Measurements from ENCODE around the gene CFTR. TPM values are rescaled to one million over a fixed set of nuclear protein-coding genes. Genes with fewer than 3 reads are reported as not detected.

The CFTR gene
- total RNA-seq, 4 donors from 2014 or later = 0.44 TPM; not detected in 3

DNA sequence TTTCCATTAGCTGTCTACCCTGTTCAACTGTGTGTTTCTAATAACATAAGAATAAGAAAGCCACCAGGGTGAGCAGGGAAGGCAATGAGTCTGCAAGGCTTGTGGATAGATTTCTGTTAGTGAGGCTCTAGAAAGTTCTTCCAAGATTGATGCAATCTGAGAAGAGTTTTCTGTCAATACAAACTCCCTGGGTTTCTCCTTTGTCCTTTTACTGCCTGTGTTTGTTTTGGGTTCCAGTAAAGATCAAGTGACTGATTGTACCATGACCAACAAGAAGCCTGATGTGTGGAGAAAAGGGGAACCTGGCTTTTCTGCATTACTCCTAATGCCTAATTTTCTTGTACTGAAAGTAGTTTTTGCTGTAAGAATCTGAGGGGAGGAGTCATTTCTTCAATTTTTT lies 139.9 kb downstream of the CFTR start:
- no peak overlapping the region for H3K4me3 ChIP-seq
- H3K4me1 ChIP-seq = no peaks in the 10 kb centered on the region
- no peaks in the 10 kb centered on the region for H3K9me3 ChIP-seq
- in situ Hi-C loops (cut with MboI; ENCODE audit: low sequenced_read_pairs in 4 of 4) = no loop called here
- TF ChIP-seq, protein P1, sequence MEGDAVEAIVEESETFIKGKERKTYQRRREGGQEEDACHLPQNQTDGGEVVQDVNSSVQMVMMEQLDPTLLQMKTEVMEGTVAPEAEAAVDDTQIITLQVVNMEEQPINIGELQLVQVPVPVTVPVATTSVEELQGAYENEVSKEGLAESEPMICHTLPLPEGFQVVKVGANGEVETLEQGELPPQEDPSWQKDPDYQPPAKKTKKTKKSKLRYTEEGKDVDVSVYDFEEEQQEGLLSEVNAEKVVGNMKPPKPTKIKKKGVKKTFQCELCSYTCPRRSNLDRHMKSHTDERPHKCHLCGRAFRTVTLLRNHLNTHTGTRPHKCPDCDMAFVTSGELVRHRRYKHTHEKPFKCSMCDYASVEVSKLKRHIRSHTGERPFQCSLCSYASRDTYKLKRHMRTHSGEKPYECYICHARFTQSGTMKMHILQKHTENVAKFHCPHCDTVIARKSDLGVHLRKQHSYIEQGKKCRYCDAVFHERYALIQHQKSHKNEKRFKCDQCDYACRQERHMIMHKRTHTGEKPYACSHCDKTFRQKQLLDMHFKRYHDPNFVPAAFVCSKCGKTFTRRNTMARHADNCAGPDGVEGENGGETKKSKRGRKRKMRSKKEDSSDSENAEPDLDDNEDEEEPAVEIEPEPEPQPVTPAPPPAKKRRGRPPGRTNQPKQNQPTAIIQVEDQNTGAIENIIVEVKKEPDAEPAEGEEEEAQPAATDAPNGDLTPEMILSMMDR (IDR thresholded peaks at IDR 0.05 in 4 of 5, conservative IDR thresholded peaks at IDR 0.05 in 1 of 5) = no peak
- no peak for TF ChIP-seq POLR2A (IDR thresholded peaks at IDR 0.05)
- no peaks in the 10 kb centered on the region for H3K27me3 ChIP-seq
- intact Hi-C loops (cut with DNase I; ENCODE audit: low total_unique reads) = no loop called here
- no peak overlapping the region for H3K27ac ChIP-seq
- DNase-seq = no peak
- no peak for ATAC-seq
- no peaks in the 10 kb centered on the region for H3K36me3 ChIP-seq

GRCh38 chr7:117621075-117621618 lies 141.3 kb downstream of the CFTR start:
- no peak for DNase-seq
- in situ Hi-C loops (cut with MboI; ENCODE audit: low sequenced_read_pairs in 4 of 4) (no loop called here), intact Hi-C loops (cut with DNase I; ENCODE audit: low total_unique reads) (no loop called here)
- Histone ChIP-seq H3K27me3 (no peaks in the 10 kb centered on the region), H3K4me1 (no peaks in the 10 kb centered on the region), H3K27ac (no peak overlapping the region), H3K36me3 (no peaks in the 10 kb centered on the region), H3K9me3 (no peaks in the 10 kb centered on the region), H3K4me3 (no peak overlapping the region)
- no peak for ATAC-seq
- no peak for TF ChIP-seq POLR2A (IDR thresholded peaks at IDR 0.05)
- TF ChIP-seq, protein P1 (IDR thresholded peaks at IDR 0.05 in 4 of 5, conservative IDR thresholded peaks at IDR 0.05 in 1 of 5) = no peak

DNA sequence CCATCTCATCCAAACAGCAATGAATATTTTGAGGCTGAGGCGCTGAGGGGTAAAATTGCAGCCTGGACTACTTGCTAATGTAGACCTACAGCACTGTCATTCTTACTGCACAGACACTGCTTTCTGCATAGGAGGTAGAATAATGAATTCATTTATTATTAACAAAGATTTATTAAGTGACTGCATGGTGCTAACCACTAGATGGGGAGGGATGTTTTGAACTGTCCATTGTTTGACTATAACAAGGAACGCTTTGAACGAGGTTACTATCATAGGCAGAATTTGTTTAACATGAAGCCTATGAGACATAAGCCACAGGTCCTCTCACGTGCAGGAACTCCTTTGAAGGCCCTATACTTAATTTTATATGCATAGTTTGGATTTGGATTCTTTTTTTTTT lies 143.8 kb downstream of the CFTR start:
- TF ChIP-seq POLR2A (IDR thresholded peaks at IDR 0.05) = no peak
- TF ChIP-seq, protein P1 (IDR thresholded peaks at IDR 0.05 in 4 of 5, conservative IDR thresholded peaks at IDR 0.05 in 1 of 5) = no peak
- Histone ChIP-seq H3K27ac (no peak overlapping the region), H3K4me3 (no peak overlapping the region), H3K4me1 (no peaks in the 10 kb centered on the region), H3K9me3 (no peaks in the 10 kb centered on the region), H3K27me3 (no peaks in the 10 kb centered on the region), H3K36me3 (no peaks in the 10 kb centered on the region)
- ATAC-seq (no peak), DNase-seq (no peak)
- intact Hi-C loops (cut with DNase I; ENCODE audit: low total_unique reads) (no loop called here), in situ Hi-C loops (cut with MboI; ENCODE audit: low sequenced_read_pairs in 4 of 4) (no loop called here)

- Histone ChIP-seq H3K9me3 (no peaks in the 10 kb centered on the region), H3K36me3 (no peaks in the 10 kb centered on the region), H3K27me3 (no peaks in the 10 kb centered on the region), H3K4me3 (no peak overlapping the region), H3K27ac (no peak overlapping the region), H3K4me1 (no peaks in the 10 kb centered on the region)
- no peak for DNase-seq
- intact Hi-C loops (cut with DNase I; ENCODE audit: low total_unique reads) (no loop called here), in situ Hi-C loops (cut with MboI; ENCODE audit: low sequenced_read_pairs in 4 of 4) (no loop called here)
- no peak for ATAC-seq
- TF ChIP-seq POLR2A (IDR thresholded peaks at IDR 0.05) = no peak
Measured at GRCh38 chr7:117630501-117630900, 150.7 kb downstream of the CFTR start.

GRCh38 chr7:117630907-117631564 lies 151.2 kb downstream of the CFTR start:
- ATAC-seq = no peak
- TF ChIP-seq, protein P1 (IDR thresholded peaks at IDR 0.05 in 4 of 5, conservative IDR thresholded peaks at IDR 0.05 in 1 of 5) = no peak
- TF ChIP-seq POLR2A (IDR thresholded peaks at IDR 0.05) = no peak
- no peak overlapping the region for H3K4me3 ChIP-seq
- H3K36me3 ChIP-seq = no peaks in the 10 kb centered on the region
- in situ Hi-C loops (cut with MboI; ENCODE audit: low sequenced_read_pairs in 4 of 4) (no loop called here), intact Hi-C loops (cut with DNase I; ENCODE audit: low total_unique reads) (no loop called here)
- DNase-seq = no peak
- no peaks in the 10 kb centered on the region for H3K27me3 ChIP-seq
- H3K27ac ChIP-seq = no peak overlapping the region
- H3K4me1 ChIP-seq = no peaks in the 10 kb centered on the region
- H3K9me3 ChIP-seq = no peaks in the 10 kb centered on the region

Measured in gastrocnemius medialis (tissue), 4 donors.